ENCODE measurements around the gene CENPH. TPM values are rescaled to one million over a fixed set of nuclear protein-coding genes. Genes with fewer than 3 reads are reported as not detected.

Gene CENPH
- polyA plus RNA-seq, 1 of the 3 experiments (the other 2 are of a cell fraction) = 14.6 TPM

- peaks cover 21% of the 10 kb centered on the region for H4K20me1 ChIP-seq (ENCODE audit: insufficient read depth)
- no peak overlapping the region for H3K27ac ChIP-seq (ENCODE audit: low read depth in 2 of 2, low read length in 1 of 2)
- H3K9me3 ChIP-seq = no peaks in the 10 kb centered on the region
- no peak overlapping the region for H3K4me3 ChIP-seq (ENCODE audit: low read depth in 2 of 2, low read length in 1 of 2)
- H3F3A ChIP-seq (replicated peaks; ENCODE audit: insufficient read depth) = peaks cover 22% of the 10 kb centered on the region
- no peaks in the 10 kb centered on the region for H3K4me1 ChIP-seq (ENCODE audit: control insufficient read depth in 1 of 2, insufficient read depth in 2 of 2, low read depth in 1 of 2, low read length in 1 of 2)
- no peak overlapping the region for H3K9ac ChIP-seq
- WGBS (ENCODE audit: low lambda C conversion rate) = 100% methylated on average over 1 of the region's 2 CpGs
- peaks cover 94% of the 10 kb centered on the region for H3K79me2 ChIP-seq (ENCODE audit: insufficient read depth)
- POLR2A ChIA-PET = no interaction called here
- no peak for DNase-seq
- H3K36me3 ChIP-seq (replicated peaks in 1 of 2; ENCODE audit: control insufficient read depth in 1 of 2, insufficient read depth in 2 of 2, low read length in 1 of 2) = peaks cover 4 to 27% of the 10 kb centered on the region in 2 experiments
- no peaks in the 10 kb centered on the region for H3K27me3 ChIP-seq (ENCODE audit: insufficient read depth)
- H3K4me2 ChIP-seq = no peak overlapping the region
- TF ChIP-seq GATA2 (CRISPR knock-in tag; IDR thresholded peaks at IDR 0.05) (no peak), TCF12 (IDR thresholded peaks at IDR 0.05) (no peak), RFX5 (IDR thresholded peaks at IDR 0.05; ENCODE audit: low read length) (no peak), EZH2phosphoT487 (IDR thresholded peaks at IDR 0.05; ENCODE audit: borderline replicate concordance, low read depth) (no peak), MEF2A (IDR thresholded peaks at IDR 0.05; ENCODE audit: borderline replicate concordance, low read depth) (no peak), FOXM1 (IDR thresholded peaks at IDR 0.05; ENCODE audit: low read depth) (no peak), RXRA (IDR thresholded peaks at IDR 0.05; ENCODE audit: borderline replicate concordance, low read depth) (no peak), JUND (IDR thresholded peaks at IDR 0.05) (no peak), CHD2 (IDR thresholded peaks at IDR 0.05; ENCODE audit: low read length, partially characterized antibody) (no peak), SMC3 (IDR thresholded peaks at IDR 0.05; ENCODE audit: low read depth, low read length) (no peak), PBX3 (IDR thresholded peaks at IDR 0.05) (no peak), FOXJ3 (CRISPR knock-in tag; IDR thresholded peaks at IDR 0.05) (no peak), CTCF (IDR thresholded peaks at IDR 0.05) (no peak), MAX (IDR thresholded peaks at IDR 0.05; ENCODE audit: low read depth) (no peak), MXI1 (IDR thresholded peaks at IDR 0.05; ENCODE audit: low read depth, low read length) (no peak), FOSL2 (IDR thresholded peaks at IDR 0.05; ENCODE audit: borderline replicate concordance, low read depth) (no peak), SIN3A (IDR thresholded peaks at IDR 0.05; ENCODE audit: borderline replicate concordance, low read depth, low read length) (no peak), REST (IDR thresholded peaks at IDR 0.05; ENCODE audit: low read depth, low read length) (no peak), TAF1 (IDR thresholded peaks at IDR 0.05; ENCODE audit: borderline replicate concordance, low read depth, low read length) (no peak), ZBTB33 (IDR thresholded peaks at IDR 0.05; ENCODE audit: borderline replicate concordance, low read depth) (no peak)
- no peaks in the 10 kb centered on the region for H3K9me2 ChIP-seq
- H2AFZ ChIP-seq (ENCODE audit: low read depth) = no peak overlapping the region
- CTCF ChIA-PET = no interaction called here
Measured at GRCh38 chr5:69250593-69250992, 61.2 kb downstream of the CENPH start.

Data from SK-N-SH (cell line).